ENCODE data around the gene AGPAT4.

The AGPAT4 gene

GRCh38 chr6:161281092-161281491 lies 7.2 kb upstream of the AGPAT4 start:
- no peak overlapping the region for H3K9ac ChIP-seq (ENCODE audit: low read length)
- H3K9me3 ChIP-seq (ENCODE audit: control insufficient read depth, insufficient read depth, low read depth, low read length): peaks cover 9% of the 10 kb centered on the region
- no peak overlapping the region for H3K27ac ChIP-seq (ENCODE audit: low read depth, low read length)
- no peaks in the 10 kb centered on the region for H3K4me1 ChIP-seq (ENCODE audit: control insufficient read depth, insufficient read depth, low read length)
- H3K27me3 ChIP-seq (ENCODE audit: control insufficient read depth, insufficient read depth, low read length): no peaks in the 10 kb centered on the region
- H3K36me3 ChIP-seq (ENCODE audit: control insufficient read depth, insufficient read depth, low read length): no peaks in the 10 kb centered on the region
- H3K4me3 ChIP-seq (ENCODE audit: low read depth, low read length): no peak overlapping the region

- Histone ChIP-seq H3K4me1 (ENCODE audit: control insufficient read depth, insufficient read depth, low read length) (peaks cover 2% of the 10 kb centered on the region; the same call in 1 of the 2 replicates), H3K27ac (ENCODE audit: low read depth, low read length) (no peak overlapping the region), H3K9me3 (ENCODE audit: control insufficient read depth, insufficient read depth, low read depth, low read length) (peaks cover 9% of the 10 kb centered on the region), H3K9ac (ENCODE audit: low read length) (no peak overlapping the region), H3K36me3 (ENCODE audit: control insufficient read depth, insufficient read depth, low read length) (no peaks in the 10 kb centered on the region), H3K27me3 (ENCODE audit: control insufficient read depth, insufficient read depth, low read length) (no peaks in the 10 kb centered on the region), H3K4me3 (ENCODE audit: low read depth, low read length) (no peak overlapping the region)
Observed at GRCh38 chr6:161279677-161280415, 6.0 kb upstream of the AGPAT4 start.

DNA sequence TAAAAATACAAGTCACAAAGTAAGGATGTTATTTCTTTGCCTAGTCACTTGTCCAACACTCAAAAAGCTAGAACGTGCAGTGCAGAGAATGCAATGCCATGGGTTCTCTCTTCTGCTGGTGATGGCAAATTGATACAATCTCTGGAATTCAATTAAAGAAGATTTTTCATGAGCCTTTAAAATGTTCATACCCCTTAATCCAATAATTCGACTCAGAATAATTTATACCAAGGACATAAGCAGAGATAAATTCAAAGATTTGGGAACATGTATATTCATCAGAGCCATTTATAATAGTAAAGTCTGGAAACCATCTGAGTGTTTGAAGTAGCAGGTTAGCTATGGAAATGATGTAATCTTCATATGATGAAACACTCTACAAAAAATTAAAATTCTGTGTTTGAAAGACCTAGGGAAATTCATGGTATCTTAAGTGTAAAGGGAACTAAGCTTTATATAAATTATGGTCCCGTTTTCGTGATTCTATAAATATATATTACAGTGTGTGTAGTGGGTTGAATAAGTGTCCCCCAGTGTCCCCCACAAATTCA lies 2.8 kb upstream of the AGPAT4 start:
- Histone ChIP-seq H3K9ac (ENCODE audit: low read length) (no peak overlapping the region), H3K27me3 (ENCODE audit: control insufficient read depth, insufficient read depth, low read length) (no peaks in the 10 kb centered on the region), H3K9me3 (ENCODE audit: control insufficient read depth, insufficient read depth, low read depth, low read length) (peaks cover 9% of the 10 kb centered on the region), H3K4me3 (ENCODE audit: low read depth, low read length) (no peak overlapping the region), H3K36me3 (ENCODE audit: control insufficient read depth, insufficient read depth, low read length) (no peaks in the 10 kb centered on the region), H3K27ac (ENCODE audit: low read depth, low read length) (no peak overlapping the region), H3K4me1 (ENCODE audit: control insufficient read depth, insufficient read depth, low read length) (peaks cover 14% of the 10 kb centered on the region)

DNA sequence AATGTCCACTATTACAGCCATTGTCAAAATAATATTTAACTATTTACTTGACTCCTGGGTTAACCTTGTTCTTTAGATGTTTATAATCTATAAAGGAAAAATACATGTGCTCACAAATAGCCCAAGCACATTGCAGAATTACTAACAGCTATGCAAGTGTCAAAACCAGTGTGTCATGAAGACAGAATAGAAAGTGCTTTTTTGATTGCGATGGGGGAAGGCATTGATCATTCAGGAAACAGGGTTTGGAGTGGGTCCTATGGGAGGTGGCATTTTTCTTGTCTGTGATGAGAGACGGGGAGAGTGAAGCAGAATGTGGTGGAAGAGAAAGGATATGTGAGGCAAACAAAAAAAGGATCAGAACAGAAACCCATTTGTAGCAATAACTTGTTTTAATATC lies 1.0 kb upstream of the AGPAT4 start:
- peak overlapping the region; percentile 79; the same call in 1 of the 2 replicates for H3K27ac ChIP-seq (ENCODE audit: low read depth, low read length)
- H3K36me3 ChIP-seq (ENCODE audit: control insufficient read depth, insufficient read depth, low read length): no peaks in the 10 kb centered on the region; the same call in 1 of the 2 replicates
- peaks cover 23% of the 10 kb centered on the region for H3K4me1 ChIP-seq (ENCODE audit: control insufficient read depth, insufficient read depth, low read length)
- H3K9ac ChIP-seq (ENCODE audit: low read length): no peak overlapping the region
- no peaks in the 10 kb centered on the region for H3K27me3 ChIP-seq (ENCODE audit: control insufficient read depth, insufficient read depth, low read length)
- no peaks in the 10 kb centered on the region for H3K9me3 ChIP-seq (ENCODE audit: control insufficient read depth, insufficient read depth, low read depth, low read length)
- H3K4me3 ChIP-seq (ENCODE audit: low read depth, low read length): 0 out of 2 replicates have a peak overlapping the region, but pooled peaks have one; percentile 79

DNA sequence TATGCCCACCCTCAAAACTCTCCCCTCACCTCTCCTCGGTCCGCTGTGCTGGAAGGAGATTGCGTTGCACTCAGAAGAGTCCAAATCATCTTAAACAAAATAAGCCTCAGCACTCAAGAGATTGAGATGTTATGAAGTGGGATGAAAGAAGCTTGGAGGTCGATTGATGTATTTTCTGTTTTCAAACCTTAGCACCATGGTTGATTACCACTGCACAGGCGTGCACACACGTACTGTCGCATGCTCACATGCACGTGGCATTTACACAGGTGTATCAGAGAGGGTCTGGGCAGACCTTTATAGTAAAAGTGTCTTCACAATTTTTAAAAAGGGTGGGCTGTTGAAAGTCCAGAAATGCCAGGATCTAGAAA lies 612 bp upstream of the AGPAT4 start:
- H3K4me1 ChIP-seq (ENCODE audit: control insufficient read depth, insufficient read depth, low read length): peaks cover 26% of the 10 kb centered on the region
- peak overlapping the region; percentile 79 for H3K27ac ChIP-seq (ENCODE audit: low read depth, low read length)
- no peaks in the 10 kb centered on the region for H3K9me3 ChIP-seq (ENCODE audit: control insufficient read depth, insufficient read depth, low read depth, low read length)
- peak overlapping the region; percentile 79 for H3K4me3 ChIP-seq (ENCODE audit: low read depth, low read length)
- peak overlapping the region; percentile 92 for H3K9ac ChIP-seq (ENCODE audit: low read length)
- H3K27me3 ChIP-seq (ENCODE audit: control insufficient read depth, insufficient read depth, low read length): no peaks in the 10 kb centered on the region
- no peaks in the 10 kb centered on the region; the same call in 1 of the 2 replicates for H3K36me3 ChIP-seq (ENCODE audit: control insufficient read depth, insufficient read depth, low read length)

DNA sequence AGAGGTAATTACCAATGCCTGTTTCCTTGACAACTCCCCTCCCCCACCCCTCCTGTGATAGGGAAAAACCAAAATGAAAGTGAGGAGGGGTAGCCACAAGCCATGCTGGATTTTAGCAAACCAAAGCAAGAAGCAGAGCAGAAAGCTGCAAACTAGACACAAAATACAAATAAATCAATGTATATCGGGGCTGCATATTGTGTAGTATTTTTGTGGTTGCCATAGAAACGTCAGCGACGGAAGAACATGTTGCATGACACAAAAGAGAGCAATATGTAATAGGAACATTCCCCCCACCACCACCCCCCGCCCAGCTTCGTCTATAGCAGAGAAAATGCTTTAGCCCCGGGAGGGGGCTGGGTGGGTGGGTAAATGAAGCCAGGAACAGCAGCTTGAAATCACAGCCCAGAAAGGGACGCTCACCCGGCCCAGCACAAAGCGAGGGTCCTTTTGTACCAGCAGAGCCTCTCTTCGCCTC lies 548 bp downstream of the AGPAT4 start:
- peak overlapping the region; percentile 79 for H3K4me3 ChIP-seq (ENCODE audit: low read depth, low read length)
- H3K36me3 ChIP-seq (ENCODE audit: control insufficient read depth, insufficient read depth, low read length): no peaks in the 10 kb centered on the region; the same call in 1 of the 2 replicates
- H3K27me3 ChIP-seq (ENCODE audit: control insufficient read depth, insufficient read depth, low read length): no peaks in the 10 kb centered on the region
- H3K9ac ChIP-seq (ENCODE audit: low read length): peak overlapping the region; percentile 92
- peak overlapping the region; percentile 62 for H3K27ac ChIP-seq (ENCODE audit: low read depth, low read length)
- H3K4me1 ChIP-seq (ENCODE audit: control insufficient read depth, insufficient read depth, low read length): peaks cover 35% of the 10 kb centered on the region
- no peaks in the 10 kb centered on the region for H3K9me3 ChIP-seq (ENCODE audit: control insufficient read depth, insufficient read depth, low read depth, low read length)

- Histone ChIP-seq H3K36me3 (ENCODE audit: control insufficient read depth, insufficient read depth, low read length) (no peaks in the 10 kb centered on the region; the same call in 1 of the 2 replicates), H3K4me1 (ENCODE audit: control insufficient read depth, insufficient read depth, low read length) (peaks cover 35% of the 10 kb centered on the region), H3K27ac (ENCODE audit: low read depth, low read length) (peak overlapping the region; percentile 62), H3K9ac (ENCODE audit: low read length) (peak overlapping the region; percentile 92), H3K9me3 (ENCODE audit: control insufficient read depth, insufficient read depth, low read depth, low read length) (no peaks in the 10 kb centered on the region), H3K4me3 (ENCODE audit: low read depth, low read length) (peak overlapping the region; percentile 79), H3K27me3 (ENCODE audit: control insufficient read depth, insufficient read depth, low read length) (no peaks in the 10 kb centered on the region)
Observed at GRCh38 chr6:161272635-161273273, 1.1 kb downstream of the AGPAT4 start.

DNA sequence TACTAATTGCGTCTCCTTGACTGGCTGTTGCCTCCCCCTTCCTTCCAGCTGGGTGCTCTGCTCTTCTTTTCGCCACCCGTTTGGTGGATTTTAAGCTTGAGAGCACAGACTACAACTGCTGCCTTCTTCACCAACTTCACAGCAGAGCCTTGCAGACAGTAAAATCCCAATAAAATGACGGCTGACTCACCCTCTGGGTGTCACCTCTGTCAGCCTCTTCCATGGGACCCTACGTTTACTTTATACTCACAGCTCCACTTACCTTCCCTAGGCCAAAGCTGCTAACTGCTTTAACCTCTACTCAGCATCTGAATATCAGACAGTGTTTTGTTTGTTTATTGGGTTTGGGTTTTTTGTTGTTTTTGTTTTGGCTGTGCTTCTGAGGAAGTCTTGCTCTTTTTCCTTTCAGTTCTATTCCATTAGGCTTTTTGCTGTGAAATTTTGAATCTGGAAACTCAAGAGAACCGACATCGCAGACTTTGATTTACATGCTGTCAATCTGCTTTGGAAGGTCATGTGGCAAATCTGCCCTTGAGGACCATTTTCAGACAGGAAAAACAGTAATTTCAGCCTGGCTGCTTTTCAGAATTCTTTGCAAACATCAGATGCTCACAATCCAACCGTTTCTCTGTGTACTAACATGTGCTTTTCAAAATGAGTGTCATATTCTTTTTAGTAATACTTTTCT lies 2.4 kb downstream of the AGPAT4 start:
- Histone ChIP-seq H3K27ac (ENCODE audit: low read depth, low read length) (no peak overlapping the region), H3K9ac (ENCODE audit: low read length) (no peak overlapping the region), H3K27me3 (ENCODE audit: control insufficient read depth, insufficient read depth, low read length) (no peaks in the 10 kb centered on the region), H3K9me3 (ENCODE audit: control insufficient read depth, insufficient read depth, low read depth, low read length) (no peaks in the 10 kb centered on the region), H3K4me1 (ENCODE audit: control insufficient read depth, insufficient read depth, low read length) (peaks cover 40% of the 10 kb centered on the region), H3K36me3 (ENCODE audit: control insufficient read depth, insufficient read depth, low read length) (no peaks in the 10 kb centered on the region; the same call in 1 of the 2 replicates), H3K4me3 (ENCODE audit: low read depth, low read length) (peak overlapping the region; percentile 79; the same call in 1 of the 2 replicates)

DNA sequence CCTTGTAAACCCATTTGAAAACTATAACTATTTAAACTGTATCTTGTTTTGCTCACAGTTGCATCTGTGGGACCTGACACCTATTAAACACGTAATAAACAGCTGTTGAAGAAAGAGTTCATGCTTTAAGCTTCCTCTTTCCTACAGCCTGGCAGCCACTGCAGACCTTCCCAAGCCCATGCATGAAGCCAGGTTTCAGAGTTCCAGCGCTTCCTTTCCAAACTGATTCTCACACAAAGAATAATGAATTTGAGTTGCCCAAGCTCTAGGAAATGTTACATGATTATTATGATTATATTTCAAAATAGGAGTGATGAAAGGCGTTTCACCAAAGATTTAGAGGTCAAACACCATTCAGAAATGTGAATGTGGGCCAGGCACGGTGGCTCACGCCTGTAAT lies 3.7 kb downstream of the AGPAT4 start:
- Histone ChIP-seq H3K9me3 (ENCODE audit: control insufficient read depth, insufficient read depth, low read depth, low read length) (no peaks in the 10 kb centered on the region), H3K9ac (ENCODE audit: low read length) (no peak overlapping the region), H3K27me3 (ENCODE audit: control insufficient read depth, insufficient read depth, low read length) (no peaks in the 10 kb centered on the region), H3K4me1 (ENCODE audit: control insufficient read depth, insufficient read depth, low read length) (peaks cover 44% of the 10 kb centered on the region), H3K4me3 (ENCODE audit: low read depth, low read length) (no peak overlapping the region), H3K36me3 (ENCODE audit: control insufficient read depth, insufficient read depth, low read length) (no peaks in the 10 kb centered on the region; the same call in 1 of the 2 replicates), H3K27ac (ENCODE audit: low read depth, low read length) (no peak overlapping the region)

- H3K27ac ChIP-seq (ENCODE audit: low read depth, low read length): no peak overlapping the region
- H3K9me3 ChIP-seq (ENCODE audit: control insufficient read depth, insufficient read depth, low read depth, low read length): no peaks in the 10 kb centered on the region
- peaks cover under 1% of the 10 kb centered on the region; the same call in 1 of the 2 replicates for H3K36me3 ChIP-seq (ENCODE audit: control insufficient read depth, insufficient read depth, low read length)
- H3K27me3 ChIP-seq (ENCODE audit: control insufficient read depth, insufficient read depth, low read length): no peaks in the 10 kb centered on the region
- H3K4me3 ChIP-seq (ENCODE audit: low read depth, low read length): no peak overlapping the region
- no peak overlapping the region for H3K9ac ChIP-seq (ENCODE audit: low read length)
- H3K4me1 ChIP-seq (ENCODE audit: control insufficient read depth, insufficient read depth, low read length): peaks cover 37% of the 10 kb centered on the region
Observed at GRCh38 chr6:161269310-161269709, 4.6 kb downstream of the AGPAT4 start.

All from HUES6 (cell line).